SK-N-MC (cell line): Measurements from ENCODE around the gene SOST.

ENCODE experiments used
- DNase-seq: peaks from one replicate; pipeline ENCODE4 v3.0.0-alpha.2; 2011; ENCODE audit warnings: low read depth, low spot score
- H3K27ac ChIP-seq: fragments of 200-600 bp; sonication (generic); 2 replicates; pipeline ENCODE4 v1.5.1; 2016; ENCODE audit warnings: mixed run types
- H3K36me3 ChIP-seq: fragments of 200-600 bp; sonication (generic); 2 replicates; pipeline ENCODE4 v1.6.1; 2017; ENCODE audit warnings: antibody characterized with exemption, low read length, mixed read lengths; ENCODE audit not compliant: insufficient read depth
- H3K4me3 ChIP-seq: fragments of 200-600 bp; sonication (generic); 2 replicates; pipeline ENCODE4 v1.5.1; 2016
- H3K9ac ChIP-seq: fragments of 200-600 bp; sonication (generic); 2 replicates; pipeline ENCODE4 v1.8.0; 2017; ENCODE audit warnings: mixed run types, mixed read lengths; ENCODE audit not compliant: insufficient read length
- H3K9me3 ChIP-seq: fragments of 200-600 bp; sonication (generic); 2 replicates; pipeline ENCODE4 v1.6.1; 2017; ENCODE audit warnings: low read depth, mild to moderate bottlenecking, antibody characterized with exemption, low read length, moderate library complexity, mixed read lengths
- EZH2 ChIP-seq: fragments of 200-600 bp; sonication (generic); IDR thresholded peaks from one replicate; pipeline ENCODE4 v1.6.1; 2017; ENCODE audit warnings: antibody characterized with exemption
- FOXP2 ChIP-seq: optimal IDR thresholded peaks from 2 replicates; pipeline ENCODE3; 2011; ENCODE audit warnings: mild to moderate bottlenecking, moderate library complexity; ENCODE audit not compliant: insufficient read depth; ENCODE audit errors: extremely low read length, control extremely low read depth
- POLR2AphosphoS5 ChIP-seq: IDR thresholded peaks from 2 replicates; pipeline ENCODE4 v1.6.1; 2012; ENCODE audit warnings: mild to moderate bottlenecking, low read depth, low read length, borderline replicate concordance

Gene SOST

DNA sequence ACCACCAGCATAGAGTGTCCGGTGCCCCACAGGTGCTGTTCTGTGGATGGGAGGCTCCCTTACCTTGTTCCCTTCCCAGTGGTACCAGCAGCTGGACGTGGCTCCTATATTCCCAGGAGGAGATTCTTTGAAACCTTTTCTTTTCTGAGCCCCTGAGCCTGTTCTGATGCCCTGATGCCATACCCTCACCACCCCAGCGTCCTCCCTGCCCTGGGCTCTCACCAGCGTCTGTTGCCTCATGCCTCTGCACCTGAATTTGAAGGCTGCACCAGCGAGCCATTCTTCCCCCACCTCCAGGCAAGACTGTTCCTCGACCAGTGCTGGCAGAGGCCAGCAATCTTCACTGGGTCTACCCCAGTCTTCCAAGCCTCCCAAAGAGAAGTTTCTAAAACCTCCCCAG is 505 bp downstream of the SOST start:
- no peak overlapping the region for H3K27ac ChIP-seq
- TF ChIP-seq EZH2 (no peak), POLR2AphosphoS5 (no peak), FOXP2 (no peak)
- no peak overlapping the region for H3K9ac ChIP-seq
- DNase-seq, result no peak
- H3K36me3 ChIP-seq, result no peaks in the 10 kb centered on the region
- H3K4me3 ChIP-seq, result no peak overlapping the region
- H3K9me3 ChIP-seq, result no peaks in the 10 kb centered on the region

GRCh38 chr17:43757171-43757660 is 1.4 kb downstream of the SOST start:
- no peak overlapping the region for H3K4me3 ChIP-seq
- no peaks in the 10 kb centered on the region for H3K36me3 ChIP-seq
- no peak overlapping the region for H3K27ac ChIP-seq
- TF ChIP-seq POLR2AphosphoS5, result no peak
- no peak for TF ChIP-seq EZH2
- TF ChIP-seq FOXP2, result no peak
- DNase-seq, result no peak
- H3K9ac ChIP-seq, result no peak overlapping the region
- H3K9me3 ChIP-seq, result no peaks in the 10 kb centered on the region

DNA sequence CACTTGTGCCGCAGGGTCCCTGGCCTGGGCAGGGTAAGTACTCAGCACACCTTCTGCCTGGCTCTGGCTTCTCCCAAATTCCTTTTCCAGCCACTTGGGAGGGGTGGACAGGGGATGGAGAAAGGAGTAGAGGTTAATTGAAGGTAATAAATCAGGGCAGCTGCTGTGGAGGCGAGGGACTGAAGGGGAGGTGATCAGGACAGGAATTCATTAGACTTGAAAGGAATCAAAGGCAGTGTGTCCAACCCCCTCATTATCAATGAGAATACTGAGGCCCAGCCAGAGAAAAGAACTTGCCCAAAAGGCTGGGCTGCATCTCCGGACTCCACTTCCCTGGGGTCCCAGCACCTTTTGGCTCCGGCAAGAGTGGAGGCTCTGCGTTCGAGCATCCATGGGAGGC is 2.4 kb downstream of the SOST start:
- Histone ChIP-seq H3K9ac (no peak overlapping the region), H3K4me3 (no peak overlapping the region), H3K27ac (no peak overlapping the region), H3K36me3 (no peaks in the 10 kb centered on the region), H3K9me3 (no peaks in the 10 kb centered on the region)
- TF ChIP-seq POLR2AphosphoS5, result no peak
- TF ChIP-seq FOXP2, result no peak
- TF ChIP-seq EZH2, result no peak
- DNase-seq, result no peak

DNA sequence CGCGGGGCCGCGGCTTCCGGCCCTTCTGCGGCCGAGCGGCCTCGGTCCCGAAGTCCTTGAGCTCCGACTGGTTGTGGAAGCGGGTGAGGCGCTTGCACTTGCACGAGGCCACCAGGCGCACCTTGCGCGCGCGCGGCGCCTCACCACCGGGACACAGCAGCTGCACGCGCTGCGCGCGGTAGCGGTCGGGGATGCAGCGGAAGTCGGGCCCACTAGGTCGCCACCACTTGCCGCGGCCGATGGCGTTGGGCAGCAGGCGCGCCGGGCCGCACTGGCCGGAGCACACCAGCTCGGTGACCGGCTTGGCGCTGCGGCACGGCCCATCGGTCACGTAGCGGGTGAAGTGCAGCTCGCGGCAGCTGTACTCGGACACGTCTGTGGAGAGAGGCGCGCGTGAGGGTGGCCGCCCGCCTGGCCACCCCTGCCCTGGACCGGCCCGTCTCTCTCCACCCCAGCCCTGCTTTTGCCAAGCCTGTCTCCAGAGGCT is 3.2 kb downstream of the SOST start:
- H3K4me3 ChIP-seq, result no peak overlapping the region
- H3K9ac ChIP-seq, result no peak overlapping the region
- no peaks in the 10 kb centered on the region for H3K9me3 ChIP-seq
- no peak overlapping the region for H3K27ac ChIP-seq
- no peaks in the 10 kb centered on the region for H3K36me3 ChIP-seq
- DNase-seq, result no peak
- TF ChIP-seq FOXP2, result no peak
- TF ChIP-seq EZH2, result peak; percentile 56

DNA sequence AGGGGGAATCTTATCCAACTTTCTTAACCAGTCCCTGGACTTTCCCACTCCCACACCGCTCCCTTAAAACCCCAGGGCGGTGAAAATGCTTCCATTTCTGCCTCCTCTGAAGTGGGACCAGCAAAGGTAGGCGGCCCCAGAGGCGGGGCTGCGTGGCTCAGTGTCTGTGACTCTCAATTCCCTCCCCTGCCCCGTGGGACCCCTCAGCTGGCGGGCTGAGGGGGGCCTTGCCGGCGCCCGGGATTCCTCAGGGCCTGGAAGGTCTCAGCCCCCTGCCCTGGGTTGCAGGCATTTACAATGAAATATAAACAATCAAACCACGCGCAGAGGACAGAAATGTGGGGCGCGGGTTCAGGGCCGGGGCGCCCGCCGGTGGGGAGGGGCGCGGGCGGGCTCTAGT is 3.6 kb downstream of the SOST start:
- Histone ChIP-seq H3K36me3 (no peaks in the 10 kb centered on the region), H3K9ac (no peak overlapping the region), H3K27ac (no peak overlapping the region), H3K4me3 (no peak overlapping the region), H3K9me3 (no peaks in the 10 kb centered on the region)
- TF ChIP-seq EZH2 (no peak), POLR2AphosphoS5 (no peak), FOXP2 (no peak)
- DNase-seq, result no peak

DNA sequence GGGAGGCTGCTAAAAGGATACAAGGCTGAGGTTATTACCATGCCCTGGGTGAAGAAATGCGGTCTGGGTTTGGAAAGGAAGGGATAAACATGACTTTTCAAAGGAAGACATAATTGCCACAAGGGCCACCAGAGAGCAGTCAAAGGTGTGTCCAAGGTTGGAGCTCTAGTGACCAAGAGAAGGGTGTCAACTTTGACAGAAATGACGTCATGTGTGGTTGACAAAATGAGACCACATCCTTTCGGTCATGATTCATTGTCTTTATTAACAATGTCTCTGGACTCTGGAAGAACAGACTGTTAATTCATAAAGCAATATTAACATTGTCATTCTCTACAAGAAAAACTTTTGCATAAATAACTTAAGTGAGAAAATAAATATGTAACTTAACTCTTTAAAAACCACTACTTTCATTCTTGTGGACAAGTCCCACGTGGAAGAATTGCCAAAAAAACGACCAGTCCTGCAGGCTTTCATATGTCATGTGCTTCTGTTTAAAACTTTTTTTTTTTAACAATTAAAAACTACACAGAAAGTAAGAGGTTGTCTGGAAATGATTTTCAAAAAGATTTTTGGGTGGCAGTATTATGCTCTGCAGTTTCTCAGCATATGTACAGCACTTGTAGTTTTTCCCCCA is 5.0 kb downstream of the SOST start:
- no peak overlapping the region for H3K9ac ChIP-seq
- TF ChIP-seq POLR2AphosphoS5, result no peak
- no peak for TF ChIP-seq EZH2
- no peaks in the 10 kb centered on the region for H3K36me3 ChIP-seq
- H3K9me3 ChIP-seq, result no peaks in the 10 kb centered on the region
- DNase-seq, result no peak
- H3K4me3 ChIP-seq, result no peak overlapping the region
- no peak overlapping the region for H3K27ac ChIP-seq

GRCh38 chr17:43750153-43750552 is 8.4 kb downstream of the SOST start:
- H3K9ac ChIP-seq, result no peak overlapping the region
- TF ChIP-seq POLR2AphosphoS5 (no peak), EZH2 (no peak), FOXP2 (no peak)
- no peak for DNase-seq

GRCh38 chr17:43745541-43745940 is 13.1 kb downstream of the SOST start:
- Histone ChIP-seq H3K9me3 (no peaks in the 10 kb centered on the region), H3K27ac (no peak overlapping the region), H3K36me3 (no peaks in the 10 kb centered on the region), H3K9ac (no peak overlapping the region), H3K4me3 (peak overlapping the region; percentile 65)
- DNase-seq, result no peak
- TF ChIP-seq EZH2, result no peak
- TF ChIP-seq FOXP2, result no peak
- TF ChIP-seq POLR2AphosphoS5, result no peak

More at GRCh38 chr17:43750153-43750552, 8.4 kb downstream of the SOST start:
- Histone ChIP-seq H3K4me3 (no peak overlapping the region), H3K27ac (no peak overlapping the region), H3K9me3 (no peaks in the 10 kb centered on the region), H3K36me3 (no peaks in the 10 kb centered on the region)

DNA sequence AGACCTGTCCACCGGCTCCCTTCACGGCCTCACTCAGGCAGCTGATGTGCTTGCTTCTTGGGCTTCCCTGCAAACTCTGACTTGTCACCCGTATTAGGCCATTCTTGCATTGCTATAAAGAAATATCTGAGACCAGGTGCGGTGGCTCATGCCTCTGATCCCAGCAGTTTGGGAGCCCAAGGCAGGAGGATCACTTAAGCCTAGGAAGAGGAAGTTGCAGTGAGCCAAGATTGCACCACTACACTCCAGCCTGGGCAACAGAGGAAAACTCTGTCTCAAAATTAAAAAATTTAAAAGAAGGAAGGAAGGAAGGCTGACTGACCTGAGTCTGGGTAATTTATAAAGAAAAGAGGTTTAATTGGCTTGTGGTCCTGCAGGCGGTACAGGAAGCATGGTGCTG is 17.0 kb downstream of the SOST start:
- no peak for DNase-seq
- Histone ChIP-seq H3K4me3 (no peak overlapping the region), H3K9ac (no peak overlapping the region), H3K9me3 (no peaks in the 10 kb centered on the region), H3K36me3 (no peaks in the 10 kb centered on the region), H3K27ac (no peak overlapping the region)
- no peak for TF ChIP-seq FOXP2
- TF ChIP-seq EZH2, result no peak
- no peak for TF ChIP-seq POLR2AphosphoS5
